OCI-LY1 (cell line): ENCODE data around the gene CHCHD5.

Source experiments
- EZH2 ChIP-seq: fragments of 200-600 bp; sonication (generic), shearing (Covaris generic); IDR thresholded peaks from 2 replicates; pipeline ENCODE4 v1.8.0; 2017; ENCODE audit warnings: borderline replicate concordance, mixed run types, mild to moderate bottlenecking, antibody characterized with exemption, low read length, moderate library complexity, mixed read lengths
- TF ChIP-seq, protein P1 (sequence below): fragments of 200-600 bp; sonication (generic), shearing (Covaris generic); IDR thresholded peaks from 2 replicates; pipeline ENCODE4 v1.5.1; 2017; ENCODE audit warnings: mild to moderate bottlenecking, antibody characterized with exemption, low read length, moderate library complexity, mixed read lengths

DNA sequence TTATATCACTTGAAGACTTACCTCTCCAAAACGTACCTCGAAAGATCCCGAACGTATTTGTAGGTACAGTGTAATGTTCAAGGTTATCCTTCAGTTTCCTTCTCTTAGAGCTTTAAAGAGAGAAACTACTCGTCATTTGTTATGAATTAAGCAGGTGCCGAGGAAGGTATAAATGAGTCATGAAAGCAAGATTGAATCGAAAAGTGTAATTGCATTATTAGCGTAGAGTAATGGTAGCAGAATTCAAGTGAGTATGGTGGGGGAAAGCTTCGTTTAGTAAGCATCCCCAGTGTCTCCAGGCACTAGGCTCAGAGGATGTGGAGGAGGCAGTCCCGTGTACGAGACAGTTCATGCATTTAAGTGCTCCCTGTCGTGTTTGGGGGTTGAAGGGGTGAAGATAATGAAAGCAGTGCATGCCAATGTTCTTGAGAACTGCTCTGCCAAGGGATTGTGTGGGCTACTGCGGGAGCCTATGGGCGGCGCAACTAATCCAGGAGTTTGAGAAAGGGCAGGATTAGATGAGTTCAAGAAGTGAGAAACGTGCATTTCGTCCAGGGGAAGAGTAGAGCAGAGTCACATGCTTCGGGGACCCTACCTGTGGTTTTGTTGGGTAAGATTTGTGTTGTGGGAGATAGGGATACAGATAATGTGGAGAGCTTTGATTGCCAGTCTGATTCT is 41.3 kb upstream of the CHCHD5 start:
- TF ChIP-seq, protein P1, sequence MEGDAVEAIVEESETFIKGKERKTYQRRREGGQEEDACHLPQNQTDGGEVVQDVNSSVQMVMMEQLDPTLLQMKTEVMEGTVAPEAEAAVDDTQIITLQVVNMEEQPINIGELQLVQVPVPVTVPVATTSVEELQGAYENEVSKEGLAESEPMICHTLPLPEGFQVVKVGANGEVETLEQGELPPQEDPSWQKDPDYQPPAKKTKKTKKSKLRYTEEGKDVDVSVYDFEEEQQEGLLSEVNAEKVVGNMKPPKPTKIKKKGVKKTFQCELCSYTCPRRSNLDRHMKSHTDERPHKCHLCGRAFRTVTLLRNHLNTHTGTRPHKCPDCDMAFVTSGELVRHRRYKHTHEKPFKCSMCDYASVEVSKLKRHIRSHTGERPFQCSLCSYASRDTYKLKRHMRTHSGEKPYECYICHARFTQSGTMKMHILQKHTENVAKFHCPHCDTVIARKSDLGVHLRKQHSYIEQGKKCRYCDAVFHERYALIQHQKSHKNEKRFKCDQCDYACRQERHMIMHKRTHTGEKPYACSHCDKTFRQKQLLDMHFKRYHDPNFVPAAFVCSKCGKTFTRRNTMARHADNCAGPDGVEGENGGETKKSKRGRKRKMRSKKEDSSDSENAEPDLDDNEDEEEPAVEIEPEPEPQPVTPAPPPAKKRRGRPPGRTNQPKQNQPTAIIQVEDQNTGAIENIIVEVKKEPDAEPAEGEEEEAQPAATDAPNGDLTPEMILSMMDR: no peak
- TF ChIP-seq EZH2: no peak
